Measurements from ENCODE around the gene FCN3.

DNA sequence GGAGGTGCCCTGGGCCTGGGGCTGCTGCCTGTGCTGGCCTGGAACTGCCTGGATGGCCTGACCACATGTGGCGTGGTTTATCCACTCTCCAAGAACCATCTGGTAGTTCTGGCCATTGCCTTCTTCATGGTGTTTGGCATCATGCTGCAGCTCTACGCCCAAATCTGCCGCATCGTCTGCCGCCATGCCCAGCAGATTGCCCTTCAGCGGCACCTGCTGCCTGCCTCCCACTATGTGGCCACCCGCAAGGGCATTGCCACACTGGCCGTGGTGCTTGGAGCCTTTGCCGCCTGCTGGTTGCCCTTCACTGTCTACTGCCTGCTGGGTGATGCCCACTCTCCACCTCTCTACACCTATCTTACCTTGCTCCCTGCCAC is 19.6 kb upstream of the FCN3 start:
- TF ChIP-seq, protein P1, sequence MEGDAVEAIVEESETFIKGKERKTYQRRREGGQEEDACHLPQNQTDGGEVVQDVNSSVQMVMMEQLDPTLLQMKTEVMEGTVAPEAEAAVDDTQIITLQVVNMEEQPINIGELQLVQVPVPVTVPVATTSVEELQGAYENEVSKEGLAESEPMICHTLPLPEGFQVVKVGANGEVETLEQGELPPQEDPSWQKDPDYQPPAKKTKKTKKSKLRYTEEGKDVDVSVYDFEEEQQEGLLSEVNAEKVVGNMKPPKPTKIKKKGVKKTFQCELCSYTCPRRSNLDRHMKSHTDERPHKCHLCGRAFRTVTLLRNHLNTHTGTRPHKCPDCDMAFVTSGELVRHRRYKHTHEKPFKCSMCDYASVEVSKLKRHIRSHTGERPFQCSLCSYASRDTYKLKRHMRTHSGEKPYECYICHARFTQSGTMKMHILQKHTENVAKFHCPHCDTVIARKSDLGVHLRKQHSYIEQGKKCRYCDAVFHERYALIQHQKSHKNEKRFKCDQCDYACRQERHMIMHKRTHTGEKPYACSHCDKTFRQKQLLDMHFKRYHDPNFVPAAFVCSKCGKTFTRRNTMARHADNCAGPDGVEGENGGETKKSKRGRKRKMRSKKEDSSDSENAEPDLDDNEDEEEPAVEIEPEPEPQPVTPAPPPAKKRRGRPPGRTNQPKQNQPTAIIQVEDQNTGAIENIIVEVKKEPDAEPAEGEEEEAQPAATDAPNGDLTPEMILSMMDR (IDR thresholded peaks at IDR 0.05; ENCODE audit: low read depth, low read length), result no peak
- TF ChIP-seq POLR2A (IDR thresholded peaks at IDR 0.05; ENCODE audit: extremely low read depth, insufficient read length) (no peak), MYC (IDR thresholded peaks at IDR 0.05; ENCODE audit: low read depth, low read length) (no peak)
